ENCODE data around the gene C14orf180.

C14orf180 gene

GRCh38 chr14:104581521-104581920, 2.0 kb downstream of the C14orf180 start:
- DNase-seq = no peak

DNA sequence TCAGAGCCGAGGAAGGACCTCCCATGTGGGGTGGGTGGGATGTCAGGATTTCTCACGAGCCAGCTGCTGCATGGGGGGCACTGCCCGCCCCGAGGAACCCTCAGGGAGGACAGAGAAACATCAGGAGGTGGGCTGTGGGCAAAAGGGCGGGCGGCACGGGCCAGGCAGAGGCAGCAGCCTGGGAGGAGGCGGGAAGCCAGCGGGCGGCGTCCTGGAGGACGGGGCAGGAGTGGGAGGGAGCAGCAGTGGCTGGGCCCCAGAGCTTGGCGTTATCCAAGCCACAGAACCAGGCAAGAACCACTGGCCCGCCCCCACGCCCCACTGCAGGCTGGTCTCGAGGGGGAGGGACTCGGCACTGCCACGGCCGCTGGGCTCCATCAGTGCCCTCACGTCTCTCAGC, 2.4 kb downstream of the C14orf180 start:
- DNase-seq = no peak

- DNase-seq = no peak
These were observed 3.1 kb downstream of the C14orf180 start for GRCh38 chr14:104582662-104583061.

DNA sequence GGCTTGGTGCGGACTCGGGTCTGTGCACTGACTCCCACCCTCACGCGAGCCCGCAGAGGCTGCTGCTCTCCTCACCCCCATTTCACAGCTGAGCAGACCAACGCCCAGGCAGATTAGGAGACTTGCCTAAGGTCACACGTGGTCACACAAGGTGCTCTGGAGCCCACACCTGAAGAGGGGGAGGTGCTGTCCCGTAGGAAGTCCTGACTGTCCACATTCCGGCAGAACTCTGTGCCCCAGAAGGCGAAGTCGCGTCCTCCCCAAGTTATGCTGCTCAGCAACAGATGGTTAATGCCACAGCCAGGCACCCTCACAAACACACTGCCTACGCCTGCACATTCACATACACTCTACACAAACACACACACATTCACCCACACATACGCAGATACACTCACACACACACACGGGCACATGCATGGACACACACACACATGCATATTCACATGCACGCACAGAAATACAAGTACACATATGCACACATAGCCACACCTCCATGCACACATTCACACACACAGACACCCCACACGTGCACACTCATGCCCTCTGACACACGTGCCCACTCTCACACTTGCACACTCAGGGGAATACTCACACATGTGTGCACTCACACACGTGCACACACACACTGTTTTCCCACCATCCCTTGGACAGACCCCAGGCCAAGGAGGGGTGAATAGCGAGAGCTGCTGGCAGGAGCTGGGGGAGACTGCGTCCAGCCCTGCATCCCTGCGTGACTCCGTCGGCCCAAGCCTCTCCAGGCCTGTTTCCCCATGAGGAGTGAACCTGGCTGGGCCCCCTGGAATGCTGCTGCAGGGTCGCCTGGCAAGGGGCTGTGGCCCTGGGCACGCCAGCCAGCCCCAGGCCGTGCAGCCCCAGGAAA, 4.1 kb downstream of the C14orf180 start:
- DNase-seq = no peak

DNA sequence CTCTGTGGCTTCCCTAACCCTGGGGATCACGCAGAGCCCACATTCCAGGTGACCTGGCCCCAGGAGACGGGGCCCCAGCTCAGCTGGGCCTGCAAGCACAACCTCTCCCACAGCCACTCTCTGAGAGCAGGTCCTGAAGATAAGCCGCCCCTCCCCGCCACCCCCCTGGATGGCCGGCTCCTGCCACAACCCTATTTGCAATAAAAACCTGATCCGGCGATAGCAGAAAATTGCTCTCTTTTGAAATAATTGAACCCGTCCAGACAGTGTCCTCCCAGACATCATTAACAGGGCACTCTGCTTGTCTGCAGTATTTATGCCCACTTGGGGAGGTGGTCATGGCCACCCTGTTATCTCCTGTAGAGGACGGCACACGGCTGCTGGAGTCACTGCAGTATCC, 5.0 kb downstream of the C14orf180 start:
- no peak for DNase-seq

GRCh38 chr14:104585966-104586697, 6.6 kb downstream of the C14orf180 start:
- no peak for DNase-seq

GRCh38 chr14:104586832-104587620, 7.5 kb downstream of the C14orf180 start:
- no peak for DNase-seq

- DNase-seq = no peak
These were observed 8.1 kb downstream of the C14orf180 start for GRCh38 chr14:104587641-104588040.

GRCh38 chr14:104588066-104588857, 8.7 kb downstream of the C14orf180 start:
- no peak for DNase-seq

- DNase-seq = no peak
These were observed 10.0 kb downstream of the C14orf180 start for GRCh38 chr14:104589338-104590195.

DNA sequence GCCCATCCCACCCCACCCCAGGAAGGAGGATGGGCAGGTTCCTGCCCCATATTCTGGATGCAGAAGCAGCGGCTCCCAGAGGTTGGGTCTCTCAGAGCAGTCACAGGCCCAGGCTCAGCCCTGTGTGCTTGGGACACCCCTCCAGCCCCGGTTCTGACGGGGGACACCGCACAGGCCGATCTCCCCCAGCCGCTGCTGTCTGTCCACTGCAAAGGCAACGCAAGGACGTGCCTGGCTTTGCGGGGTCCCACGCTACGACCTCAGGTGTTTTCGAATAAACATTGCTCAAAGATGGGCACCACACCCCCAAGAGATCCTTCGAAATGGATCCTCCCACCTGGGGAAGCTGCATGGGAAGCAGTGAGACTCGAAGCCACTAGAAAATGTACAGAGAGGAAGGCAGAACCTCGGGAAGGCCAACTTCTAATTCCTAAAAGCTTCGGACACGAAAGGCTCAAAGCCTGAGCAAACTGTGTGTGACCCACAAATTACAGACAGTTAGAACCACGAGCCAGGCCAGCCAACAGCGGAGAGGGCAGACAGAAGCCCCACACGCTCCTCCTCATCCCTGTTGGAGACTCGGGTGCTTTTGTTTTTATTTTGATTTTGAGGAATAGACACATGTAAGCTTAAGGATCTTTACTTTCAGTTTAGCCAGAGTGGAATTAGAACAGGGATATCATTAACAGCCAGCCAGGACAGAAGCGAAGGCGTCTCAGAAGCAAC, 10.8 kb downstream of the C14orf180 start:
- no peak for DNase-seq

DNA sequence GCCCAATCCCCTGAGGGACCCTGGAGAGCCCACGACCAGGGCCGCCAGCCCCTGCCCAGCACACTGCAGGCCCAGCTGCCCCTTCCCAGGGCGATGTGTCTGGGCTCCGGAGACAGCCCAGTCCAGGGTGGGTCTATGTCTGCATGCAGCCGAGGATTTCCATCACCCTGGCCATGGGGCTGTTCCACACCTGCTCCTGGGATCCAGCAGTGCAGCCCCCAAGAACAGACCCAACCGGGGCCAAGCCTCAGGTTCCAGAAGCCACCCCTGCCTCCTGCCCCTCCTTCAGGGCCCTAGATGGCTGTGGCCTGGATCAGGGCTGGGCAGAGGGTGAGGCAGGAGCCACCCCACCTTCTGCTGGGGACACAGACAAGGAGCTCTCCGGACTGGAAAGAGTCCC, 11.5 kb downstream of the C14orf180 start:
- no peak for DNase-seq

- DNase-seq = no peak
These were observed 12.1 kb downstream of the C14orf180 start for GRCh38 chr14:104591506-104592291.

GRCh38 chr14:104592292-104592672, 12.7 kb downstream of the C14orf180 start:
- no peak for DNase-seq

- DNase-seq = no peak
These were observed 13.2 kb downstream of the C14orf180 start for GRCh38 chr14:104592785-104593184.

GRCh38 chr14:104593241-104593701, 13.7 kb downstream of the C14orf180 start:
- DNase-seq = no peak

DNA sequence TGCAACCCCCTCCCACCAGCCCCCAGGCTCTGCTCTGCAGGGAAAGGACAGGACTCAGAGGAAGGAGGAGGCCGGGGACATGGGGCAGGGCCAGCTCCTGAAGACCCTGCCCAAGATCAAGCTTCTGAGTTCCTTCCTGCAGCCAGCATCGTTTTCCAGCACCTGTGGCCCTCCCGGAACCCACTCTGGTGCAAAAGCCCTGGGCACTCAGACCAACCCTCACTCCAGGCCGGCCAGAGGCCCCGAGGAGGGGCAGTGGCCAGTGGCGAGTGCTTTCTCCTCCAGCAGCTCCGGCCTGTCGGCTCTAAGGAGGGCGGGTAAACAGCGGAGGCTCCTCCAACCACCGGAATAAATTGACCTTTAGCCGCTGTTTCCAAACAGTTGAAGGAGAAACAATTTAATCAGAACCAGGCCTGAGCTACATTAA, 14.2 kb downstream of the C14orf180 start:
- DNase-seq = no peak

DNA sequence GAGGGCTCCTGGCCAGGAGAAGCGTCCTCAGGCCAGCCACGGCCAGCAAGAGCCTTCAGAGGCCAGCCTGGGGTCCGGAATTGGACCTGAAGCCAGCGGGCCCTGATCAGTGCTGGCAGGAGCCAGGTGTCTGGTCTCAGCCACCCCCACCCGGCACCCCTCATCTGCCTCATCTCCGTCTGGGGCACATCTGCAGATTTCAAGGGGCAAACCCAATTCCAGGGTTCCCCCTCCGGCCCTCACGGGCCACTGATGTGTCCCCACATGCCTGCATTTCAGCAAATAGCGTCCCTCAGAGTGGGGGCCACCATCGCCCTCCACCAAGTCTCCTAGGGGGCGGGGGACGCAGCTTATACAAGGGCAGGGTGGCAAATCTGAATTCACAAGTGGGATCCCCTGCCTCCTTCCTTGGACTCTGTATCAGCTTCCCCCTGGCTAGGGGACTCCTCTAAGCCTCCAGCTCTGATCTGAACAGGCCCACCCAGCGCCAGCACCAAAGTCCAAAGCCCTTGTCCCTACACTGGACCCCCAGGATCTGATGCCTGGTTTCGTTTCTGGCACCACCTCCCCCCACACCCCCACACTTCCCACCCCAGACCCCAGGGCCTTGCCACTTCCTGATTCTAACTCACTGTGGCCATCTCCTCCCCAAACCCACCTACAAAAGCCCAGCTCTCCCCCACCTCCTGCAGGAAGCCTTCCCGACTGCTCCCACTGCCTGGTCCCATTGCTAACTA, 14.9 kb downstream of the C14orf180 start:
- no peak for DNase-seq

- DNase-seq = no peak
These were observed 15.6 kb downstream of the C14orf180 start for GRCh38 chr14:104595116-104595675.
